ENCODE results near the gene LCP2.

The LCP2 gene

DNA sequence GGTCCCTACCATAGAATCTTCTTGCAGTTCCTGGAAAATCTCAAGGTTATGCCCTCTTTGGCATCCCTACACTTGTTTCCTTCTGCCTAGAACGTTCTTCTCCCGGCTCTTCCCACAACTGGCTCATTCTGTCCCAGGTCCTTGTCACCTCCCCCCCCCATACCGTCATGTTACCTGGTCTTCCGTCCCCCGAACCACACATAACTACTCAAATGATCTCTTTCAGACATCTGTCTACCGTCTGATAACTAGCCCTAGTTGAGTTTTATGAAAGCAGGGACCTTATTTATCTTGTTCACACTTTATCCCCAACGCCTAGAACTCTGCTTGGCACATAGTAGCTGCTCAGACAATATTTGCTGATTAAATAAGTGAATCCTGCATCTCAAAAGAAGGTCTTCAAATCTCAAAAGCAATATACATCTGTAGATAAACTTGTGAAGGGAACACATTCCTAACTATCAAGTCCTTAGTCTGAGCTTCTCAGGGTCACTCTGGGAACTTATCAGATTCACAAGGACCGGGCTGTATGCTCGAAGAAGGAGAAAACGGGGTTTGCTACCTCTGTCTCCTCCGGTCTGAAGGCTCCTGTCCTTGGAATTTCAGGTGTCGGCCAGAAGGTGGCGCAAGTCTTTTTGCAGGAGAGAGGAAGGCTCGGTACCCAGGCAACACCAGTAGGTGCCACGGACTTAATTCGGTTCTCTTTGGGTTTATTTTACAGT, 30.0 kb downstream of the LCP2 start:
- H3K9me3 ChIP-seq (ENCODE audit: control insufficient read depth in 5 of 5, low read length in 5 of 5): no peaks in the 10 kb centered on the region
- peaks cover 0 to 29% (median 26%) of the 10 kb centered on the region in 5 donors for H3K4me1 ChIP-seq (ENCODE audit: control insufficient read depth in 5 of 5, insufficient read depth in 5 of 5, low read length in 5 of 5)
- no peak overlapping the region for H3K9ac ChIP-seq (ENCODE audit: low read length in 5 of 5)
- peaks cover 0 to 3% (median 0%) of the 10 kb centered on the region in 5 donors for H3K27me3 ChIP-seq (ENCODE audit: control insufficient read depth in 5 of 5, insufficient read depth in 4 of 5, low read length in 5 of 5)
- H3K4me3 ChIP-seq (ENCODE audit: low read depth in 1 of 5, low read length in 5 of 5): no peak overlapping the region
- H3K36me3 ChIP-seq (ENCODE audit: control insufficient read depth in 5 of 5, insufficient read depth in 5 of 5, low read length in 5 of 5): peaks cover 5 to 68% (median 26%) of the 10 kb centered on the region in 5 donors
- H3K27ac ChIP-seq (ENCODE audit: low read depth, low read length): no peak overlapping the region

DNA sequence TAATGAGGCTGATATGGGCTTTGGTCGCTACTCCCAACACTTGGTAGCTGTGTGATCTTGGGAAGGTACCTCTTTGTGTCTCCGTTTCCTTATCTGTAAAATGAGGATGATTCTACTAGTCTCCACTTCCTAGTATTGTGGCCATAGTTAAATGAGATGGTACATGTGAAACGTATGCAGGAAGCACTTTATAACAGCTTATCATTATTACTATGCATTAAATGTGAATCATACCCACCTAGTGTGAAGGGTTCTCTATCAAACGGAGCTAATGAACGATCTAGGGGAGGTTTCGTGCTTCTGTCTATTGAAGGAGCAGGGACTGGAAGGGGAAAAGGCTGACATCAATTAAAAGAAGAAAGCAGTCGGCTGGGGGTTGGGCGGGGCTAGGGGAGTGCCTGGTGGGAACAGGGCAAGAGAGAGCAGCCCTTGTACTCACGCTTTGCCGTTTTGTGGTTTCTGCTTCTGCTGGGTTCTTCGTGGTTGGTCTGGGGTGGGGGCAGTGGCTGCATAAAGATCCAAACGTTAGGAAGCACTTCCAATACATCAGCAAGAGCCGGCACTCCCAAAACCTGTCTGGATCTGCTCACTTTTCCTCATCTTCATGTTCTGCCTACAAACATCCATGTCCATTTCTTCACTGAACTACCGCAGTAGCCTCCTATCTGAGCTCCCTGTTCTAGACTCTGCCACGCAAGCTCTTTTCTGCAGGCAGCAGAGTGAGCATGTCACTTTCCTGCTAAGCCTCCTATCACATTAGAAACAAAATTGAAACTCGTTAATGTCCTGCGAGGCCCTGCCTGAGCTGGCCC, 30.8 kb downstream of the LCP2 start:
- H3K4me1 ChIP-seq (ENCODE audit: control insufficient read depth in 5 of 5, insufficient read depth in 5 of 5, low read length in 5 of 5): peaks cover 0 to 26% (median 21%) of the 10 kb centered on the region in 5 donors
- H3K27ac ChIP-seq (ENCODE audit: low read depth, low read length): no peak overlapping the region
- peaks cover 5 to 73% (median 27%) of the 10 kb centered on the region in 5 donors for H3K36me3 ChIP-seq (ENCODE audit: control insufficient read depth in 5 of 5, insufficient read depth in 5 of 5, low read length in 5 of 5)

DNA sequence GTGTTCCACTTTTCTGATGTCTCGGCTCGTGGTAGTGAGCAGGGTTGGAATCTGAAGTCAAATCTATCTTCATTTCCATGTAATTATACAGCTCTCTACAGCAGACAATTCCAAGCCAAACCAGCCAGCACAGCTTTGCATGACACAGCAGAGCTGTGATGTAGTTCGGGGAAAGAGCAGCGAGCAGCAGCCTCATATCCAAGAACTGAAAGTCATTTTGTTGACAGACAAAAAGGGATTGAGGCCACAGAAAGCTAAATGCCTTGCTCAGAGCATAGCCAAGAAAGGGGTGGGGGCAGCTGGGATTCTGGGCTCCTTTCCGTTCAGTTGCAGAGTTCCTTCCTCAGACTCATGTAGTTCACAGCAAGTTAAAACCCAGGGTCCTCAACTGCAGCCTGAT, 32.1 kb downstream of the LCP2 start:
- no peak overlapping the region for H3K4me3 ChIP-seq (ENCODE audit: low read depth in 1 of 5, low read length in 5 of 5)
- no peak overlapping the region for H3K27ac ChIP-seq (ENCODE audit: low read depth, low read length)
- H3K36me3 ChIP-seq (ENCODE audit: control insufficient read depth in 5 of 5, insufficient read depth in 5 of 5, low read length in 5 of 5): peaks cover 5 to 72% (median 26%) of the 10 kb centered on the region in 5 donors
- no peak overlapping the region for H3K9ac ChIP-seq (ENCODE audit: low read length in 5 of 5)
- H3K27me3 ChIP-seq (ENCODE audit: control insufficient read depth in 5 of 5, insufficient read depth in 4 of 5, low read length in 5 of 5): peaks cover 0 to 3% (median 0%) of the 10 kb centered on the region in 5 donors
- H3K4me1 ChIP-seq (ENCODE audit: control insufficient read depth in 5 of 5, insufficient read depth in 5 of 5, low read length in 5 of 5): peaks cover 0 to 26% (median 20%) of the 10 kb centered on the region in 5 donors
- no peaks in the 10 kb centered on the region for H3K9me3 ChIP-seq (ENCODE audit: control insufficient read depth in 5 of 5, low read length in 5 of 5)

More for the DNA sequence above, 30.8 kb downstream of the LCP2 start:
- H3K4me3 ChIP-seq (ENCODE audit: low read depth in 1 of 5, low read length in 5 of 5): no peak overlapping the region
- no peak overlapping the region for H3K9ac ChIP-seq (ENCODE audit: low read length in 5 of 5)
- H3K27me3 ChIP-seq (ENCODE audit: control insufficient read depth in 5 of 5, insufficient read depth in 4 of 5, low read length in 5 of 5): peaks cover 0 to 3% (median 0%) of the 10 kb centered on the region in 5 donors
- H3K9me3 ChIP-seq (ENCODE audit: control insufficient read depth in 5 of 5, low read length in 5 of 5): no peaks in the 10 kb centered on the region

DNA sequence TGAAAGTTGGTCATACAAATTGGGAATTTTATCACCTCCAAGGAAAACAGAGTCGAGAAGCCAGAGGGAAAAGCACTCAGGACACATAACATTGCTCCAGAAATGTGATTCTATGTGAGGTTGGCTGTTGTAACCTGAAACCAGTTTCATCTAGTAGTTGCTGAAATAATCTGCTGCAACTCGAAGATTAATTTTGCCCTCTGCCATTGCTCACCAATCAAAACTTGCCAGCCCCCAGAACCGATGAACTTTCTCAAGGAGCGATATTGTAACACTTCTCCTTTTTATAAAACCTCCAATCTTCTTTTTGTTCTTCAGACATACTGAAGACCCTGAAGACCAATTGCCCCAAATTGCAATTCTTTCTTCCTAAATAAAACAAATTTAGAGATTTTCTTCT, 33.7 kb downstream of the LCP2 start:
- Histone ChIP-seq H3K36me3 (ENCODE audit: control insufficient read depth in 5 of 5, insufficient read depth in 5 of 5, low read length in 5 of 5) (peaks cover 2 to 75% (median 35%) of the 10 kb centered on the region in 5 donors), H3K4me3 (ENCODE audit: low read depth in 1 of 5, low read length in 5 of 5) (no peak overlapping the region), H3K27me3 (ENCODE audit: control insufficient read depth in 5 of 5, insufficient read depth in 4 of 5, low read length in 5 of 5) (peaks cover 0 to 3% (median 0%) of the 10 kb centered on the region in 5 donors), H3K4me1 (ENCODE audit: control insufficient read depth in 5 of 5, insufficient read depth in 5 of 5, low read length in 5 of 5) (peaks cover 0 to 20% (median 8%) of the 10 kb centered on the region in 5 donors), H3K9me3 (ENCODE audit: control insufficient read depth in 5 of 5, low read length in 5 of 5) (no peaks in the 10 kb centered on the region), H3K9ac (ENCODE audit: low read length in 5 of 5) (no peak overlapping the region), H3K27ac (ENCODE audit: low read depth, low read length) (no peak overlapping the region)

DNA sequence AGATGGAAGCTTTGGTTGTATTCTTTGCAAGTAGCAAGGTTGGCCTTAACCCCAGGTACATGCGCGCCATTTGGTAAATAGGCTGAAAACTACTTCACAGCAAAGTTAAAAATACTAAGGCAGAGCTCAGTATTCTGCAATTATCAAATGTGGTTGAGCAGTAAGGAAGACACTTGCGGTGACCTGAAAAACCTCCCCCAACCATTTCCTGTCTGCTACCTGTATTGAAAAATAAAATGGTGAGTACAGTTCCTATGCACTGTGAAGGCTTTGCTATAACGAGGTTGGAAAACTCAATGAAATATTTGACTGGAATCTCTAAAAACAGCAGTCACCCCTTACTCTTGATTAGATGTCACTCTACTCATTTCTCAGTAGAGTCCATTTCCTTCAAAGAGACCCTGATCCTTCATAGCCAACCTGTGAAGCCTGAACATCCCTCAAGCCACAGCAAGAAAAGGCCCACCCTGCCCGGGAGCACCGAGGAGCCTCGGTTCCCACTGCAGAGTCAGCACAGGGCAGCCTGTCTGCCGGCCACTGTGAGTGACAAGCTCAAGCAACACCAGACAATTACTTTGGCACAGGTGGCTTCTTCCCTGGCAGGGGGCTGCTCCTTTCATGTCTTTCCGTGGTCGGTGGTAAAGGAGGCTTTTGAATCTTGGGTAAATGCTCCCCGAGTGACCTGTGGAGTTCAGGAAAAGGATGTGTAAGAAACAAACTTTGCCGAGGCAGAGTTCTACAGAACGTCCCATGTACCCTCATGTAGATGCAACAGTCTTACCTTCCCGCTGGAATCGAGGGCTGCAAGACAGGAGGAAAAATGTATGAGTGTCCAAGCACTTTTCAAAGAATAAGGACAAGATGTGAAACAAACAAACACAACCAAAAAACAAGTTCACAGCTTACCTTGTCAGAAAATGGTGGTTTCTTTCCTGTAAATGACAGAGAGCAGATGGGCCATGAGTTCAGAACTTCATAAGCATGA, 35.2 kb downstream of the LCP2 start:
- peaks cover 0 to 3% (median 0%) of the 10 kb centered on the region in 5 donors for H3K27me3 ChIP-seq (ENCODE audit: control insufficient read depth in 5 of 5, insufficient read depth in 4 of 5, low read length in 5 of 5)
- no peak overlapping the region for H3K9ac ChIP-seq (ENCODE audit: low read length in 5 of 5)
- H3K9me3 ChIP-seq (ENCODE audit: control insufficient read depth in 5 of 5, low read length in 5 of 5): no peaks in the 10 kb centered on the region
- no peak overlapping the region for H3K27ac ChIP-seq (ENCODE audit: low read depth, low read length)
- peaks cover 2 to 83% (median 38%) of the 10 kb centered on the region in 5 donors for H3K36me3 ChIP-seq (ENCODE audit: control insufficient read depth in 5 of 5, insufficient read depth in 5 of 5, low read length in 5 of 5)
- peaks cover 0 to 8% (median 0%) of the 10 kb centered on the region in 5 donors for H3K4me1 ChIP-seq (ENCODE audit: control insufficient read depth in 5 of 5, insufficient read depth in 5 of 5, low read length in 5 of 5)
- H3K4me3 ChIP-seq (ENCODE audit: low read depth in 1 of 5, low read length in 5 of 5): no peak overlapping the region

DNA sequence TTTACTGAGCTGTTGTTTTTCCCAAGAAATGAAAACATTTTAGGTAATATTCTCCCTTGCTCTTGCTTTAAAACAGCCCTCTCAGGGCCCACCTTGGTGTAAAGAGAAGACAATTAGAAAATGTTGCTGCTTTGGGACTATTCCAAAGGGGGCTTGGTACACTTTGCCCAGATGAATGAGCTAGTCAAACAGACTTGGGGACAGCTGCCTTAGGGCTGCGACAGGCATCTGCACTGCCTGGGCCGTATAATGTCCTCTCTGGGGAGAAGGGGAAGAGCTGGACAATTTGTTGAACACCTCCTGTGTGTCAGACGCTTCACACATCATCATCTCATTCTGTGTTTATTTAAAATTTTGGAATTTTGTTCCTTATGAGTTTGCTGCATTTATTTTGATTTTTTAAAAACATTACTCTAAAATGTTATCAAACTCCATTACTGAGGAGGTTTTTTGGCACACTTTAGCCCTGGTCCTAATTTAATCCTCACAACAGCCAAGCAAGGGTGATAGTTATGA, 36.0 kb downstream of the LCP2 start:
- H3K4me3 ChIP-seq (ENCODE audit: low read depth in 1 of 5, low read length in 5 of 5): no peak overlapping the region
- H3K36me3 ChIP-seq (ENCODE audit: control insufficient read depth in 5 of 5, insufficient read depth in 5 of 5, low read length in 5 of 5): peaks cover 2 to 83% (median 43%) of the 10 kb centered on the region in 5 donors

DNA sequence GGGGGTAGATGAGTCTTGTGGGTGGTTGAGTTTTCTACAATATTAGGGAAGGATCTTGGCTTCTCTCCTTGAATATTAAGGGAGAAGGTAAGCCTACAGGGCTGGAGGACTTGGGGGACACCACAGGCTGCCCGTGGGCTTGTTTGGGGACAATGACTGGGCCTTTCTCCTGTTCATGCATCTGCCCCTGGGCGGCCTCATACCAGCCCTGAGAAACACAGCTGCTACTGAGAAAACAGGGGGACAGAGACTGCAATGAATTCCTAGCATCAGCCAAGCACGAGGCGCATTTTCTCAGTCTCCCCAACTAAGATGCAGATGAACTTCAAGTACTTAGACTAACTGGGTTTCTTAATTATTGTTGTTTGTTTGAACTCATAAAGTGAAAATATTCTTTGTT, 40.2 kb downstream of the LCP2 start:
- peaks cover 0 to 89% (median 39%) of the 10 kb centered on the region in 5 donors for H3K36me3 ChIP-seq (ENCODE audit: control insufficient read depth in 5 of 5, insufficient read depth in 5 of 5, low read length in 5 of 5)
- H3K9me3 ChIP-seq (ENCODE audit: control insufficient read depth in 5 of 5, low read length in 5 of 5): no peaks in the 10 kb centered on the region
- H3K4me1 ChIP-seq (ENCODE audit: control insufficient read depth in 5 of 5, insufficient read depth in 5 of 5, low read length in 5 of 5): no peaks in the 10 kb centered on the region

More for the DNA sequence above, 36.0 kb downstream of the LCP2 start:
- H3K27ac ChIP-seq (ENCODE audit: low read depth, low read length): no peak overlapping the region
- peaks cover 0 to 3% (median 0%) of the 10 kb centered on the region in 5 donors for H3K27me3 ChIP-seq (ENCODE audit: control insufficient read depth in 5 of 5, insufficient read depth in 4 of 5, low read length in 5 of 5)
- H3K9me3 ChIP-seq (ENCODE audit: control insufficient read depth in 5 of 5, low read length in 5 of 5): no peaks in the 10 kb centered on the region
- H3K9ac ChIP-seq (ENCODE audit: low read length in 5 of 5): no peak overlapping the region
- peaks cover 0 to 8% (median 0%) of the 10 kb centered on the region in 5 donors for H3K4me1 ChIP-seq (ENCODE audit: control insufficient read depth in 5 of 5, insufficient read depth in 5 of 5, low read length in 5 of 5)

DNA sequence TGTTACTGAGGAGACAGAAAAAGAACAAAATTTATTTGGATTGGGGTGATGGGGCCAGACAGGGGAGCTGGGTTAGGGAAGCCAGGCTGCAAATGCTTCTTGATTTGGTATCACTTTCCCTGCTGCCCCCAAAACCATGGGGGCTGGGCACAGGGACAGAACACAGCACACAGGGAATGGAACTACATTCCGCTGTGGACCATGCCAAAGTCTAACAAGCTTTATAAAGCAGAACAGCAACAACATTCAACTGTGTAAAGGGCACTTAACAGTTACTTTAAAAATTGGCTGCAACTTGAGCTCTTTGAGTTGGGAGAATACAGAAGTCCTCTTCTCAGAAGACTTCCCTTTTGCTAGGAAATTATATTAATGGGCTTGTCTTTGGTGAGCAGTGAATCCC, 41.0 kb downstream of the LCP2 start:
- H3K27ac ChIP-seq (ENCODE audit: low read depth, low read length): no peak overlapping the region
- H3K9me3 ChIP-seq (ENCODE audit: control insufficient read depth in 5 of 5, low read length in 5 of 5): no peaks in the 10 kb centered on the region
- no peaks in the 10 kb centered on the region for H3K4me1 ChIP-seq (ENCODE audit: control insufficient read depth in 5 of 5, insufficient read depth in 5 of 5, low read length in 5 of 5)
- peaks cover 0 to 88% (median 41%) of the 10 kb centered on the region in 5 donors for H3K36me3 ChIP-seq (ENCODE audit: control insufficient read depth in 5 of 5, insufficient read depth in 5 of 5, low read length in 5 of 5)
- peaks cover 0 to 3% (median 0%) of the 10 kb centered on the region in 5 donors for H3K27me3 ChIP-seq (ENCODE audit: control insufficient read depth in 5 of 5, insufficient read depth in 4 of 5, low read length in 5 of 5)
- H3K9ac ChIP-seq (ENCODE audit: low read length in 5 of 5): no peak overlapping the region
- no peak overlapping the region for H3K4me3 ChIP-seq (ENCODE audit: low read depth in 1 of 5, low read length in 5 of 5)

More for the DNA sequence above, 40.2 kb downstream of the LCP2 start:
- H3K27ac ChIP-seq (ENCODE audit: low read depth, low read length): no peak overlapping the region
- H3K27me3 ChIP-seq (ENCODE audit: control insufficient read depth in 5 of 5, insufficient read depth in 4 of 5, low read length in 5 of 5): peaks cover 0 to 3% (median 0%) of the 10 kb centered on the region in 5 donors
- H3K4me3 ChIP-seq (ENCODE audit: low read depth in 1 of 5, low read length in 5 of 5): no peak overlapping the region
- no peak overlapping the region for H3K9ac ChIP-seq (ENCODE audit: low read length in 5 of 5)

GRCh38 chr5:170254056-170254455, 43.5 kb downstream of the LCP2 start:
- Histone ChIP-seq H3K27me3 (ENCODE audit: control insufficient read depth in 5 of 5, insufficient read depth in 4 of 5, low read length in 5 of 5) (peaks cover 0 to 3% (median 0%) of the 10 kb centered on the region in 5 donors), H3K9me3 (ENCODE audit: control insufficient read depth in 5 of 5, low read length in 5 of 5) (no peaks in the 10 kb centered on the region), H3K4me3 (ENCODE audit: low read depth in 1 of 5, low read length in 5 of 5) (no peak overlapping the region), H3K36me3 (ENCODE audit: control insufficient read depth in 5 of 5, insufficient read depth in 5 of 5, low read length in 5 of 5) (peaks cover 5 to 80% (median 32%) of the 10 kb centered on the region in 5 donors), H3K27ac (ENCODE audit: low read depth, low read length) (no peak overlapping the region), H3K9ac (ENCODE audit: low read length in 5 of 5) (no peak overlapping the region), H3K4me1 (ENCODE audit: control insufficient read depth in 5 of 5, insufficient read depth in 5 of 5, low read length in 5 of 5) (peaks cover 0 to 2% (median 0%) of the 10 kb centered on the region in 5 donors)
